WERI-Rb-1 (cell line): ENCODE results near the gene ZMYND10.
A peak's percentile ranks its signal among the peaks of the same experiment; 100 is the strongest.

ENCODE experiments used
- DNase-seq: peaks from one replicate; pipeline ENCODE4 v3.0.0-alpha.2; 2020
- H3K27ac ChIP-seq: fragments of 250-450 bp; sonication (Bioruptor Pico); 2 replicates; pipeline ENCODE4 v1.5.1; 2020; ENCODE audit warnings: mild to moderate bottlenecking, moderate library complexity
- H3K27me3 ChIP-seq: fragments of 250-450 bp; sonication (Bioruptor Pico); 2 replicates; pipeline ENCODE4 v1.5.1; 2021; ENCODE audit warnings: mild to moderate bottlenecking, low read depth, moderate library complexity; ENCODE audit not compliant: insufficient read depth, severe bottlenecking
- H3K36me3 ChIP-seq: fragments of 250-450 bp; sonication (Bioruptor Pico); 2 replicates; pipeline ENCODE4 v1.5.1; 2020; ENCODE audit warnings: mild to moderate bottlenecking, moderate library complexity
- H3K4me3 ChIP-seq: 2 replicates; pipeline ENCODE4 v1.5.1; 2011; ENCODE audit warnings: low read depth, mild to moderate bottlenecking, control low read depth, low read length
- H3K9me3 ChIP-seq: fragments of 250-450 bp; sonication (Bioruptor Pico); 2 replicates; pipeline ENCODE4 v1.5.1; 2021; ENCODE audit warnings: mild to moderate bottlenecking, moderate library complexity; ENCODE audit not compliant: severe bottlenecking
- CTCF ChIP-seq: IDR thresholded peaks from 2 replicates; pipeline ENCODE4 v1.5.1; 2011; ENCODE audit warnings: low read depth, mild to moderate bottlenecking, control low read depth, inconsistent platforms, low read length

ZMYND10 gene

GRCh38 chr3:50338965-50339364 is 6.6 kb downstream of the ZMYND10 start:
- DNase-seq: no peak
- TF ChIP-seq CTCF: no peak
- Histone ChIP-seq H3K9me3 (no peaks in the 10 kb centered on the region), H3K4me3 (no peak overlapping the region), H3K27me3 (no peaks in the 10 kb centered on the region), H3K27ac (no peak overlapping the region; the same call in 1 of the 2 replicates), H3K36me3 (peaks cover 23% of the 10 kb centered on the region)

- no peak for TF ChIP-seq CTCF
- H3K9me3 ChIP-seq: no peaks in the 10 kb centered on the region
- DNase-seq: peak; percentile 100
- H3K36me3 ChIP-seq: peaks cover 39% of the 10 kb centered on the region
- H3K27ac ChIP-seq: peak overlapping the region; percentile 93
- H3K27me3 ChIP-seq: no peaks in the 10 kb centered on the region
- peak overlapping the region; percentile 79 for H3K4me3 ChIP-seq
Measured at GRCh38 chr3:50337175-50337861, 8.2 kb downstream of the ZMYND10 start.

GRCh38 chr3:50336452-50337174 is 8.9 kb downstream of the ZMYND10 start:
- Histone ChIP-seq H3K36me3 (peaks cover 46% of the 10 kb centered on the region), H3K27me3 (no peaks in the 10 kb centered on the region), H3K9me3 (no peaks in the 10 kb centered on the region), H3K27ac (peak overlapping the region; percentile 93), H3K4me3 (peak overlapping the region; percentile 79)
- no peak for TF ChIP-seq CTCF
- DNase-seq: no peak

- Histone ChIP-seq H3K27me3 (no peaks in the 10 kb centered on the region), H3K27ac (no peak overlapping the region), H3K4me3 (no peak overlapping the region), H3K36me3 (peaks cover 67% of the 10 kb centered on the region), H3K9me3 (no peaks in the 10 kb centered on the region)
- DNase-seq: no peak
- no peak for TF ChIP-seq CTCF
Measured at GRCh38 chr3:50334339-50335075, 11.0 kb downstream of the ZMYND10 start.

- TF ChIP-seq CTCF: no peak
- DNase-seq: no peak
- Histone ChIP-seq H3K9me3 (no peaks in the 10 kb centered on the region), H3K27me3 (no peaks in the 10 kb centered on the region), H3K27ac (no peak overlapping the region), H3K36me3 (peaks cover 71% of the 10 kb centered on the region), H3K4me3 (no peak overlapping the region)
Measured at GRCh38 chr3:50333744-50334328, 11.7 kb downstream of the ZMYND10 start.
